ENCODE measurements around the gene P2RY12.

The P2RY12 gene

GRCh38 chr3:151384741-151385174, at the start of gene P2RY12:
P2RY12 (minus strand) TSS chr3:151384753; CDS start chr3:151338845, 45,908 bp downstream.
- no peak for DNase-seq (ENCODE audit: low read depth in 2 of 2)

GRCh38 chr3:151432616-151433372, 48.2 kb upstream of the P2RY12 start:
- no peak for DNase-seq (ENCODE audit: low read depth in 2 of 2)

GRCh38 chr3:151431940-151432339, 47.4 kb upstream of the P2RY12 start:
- DNase-seq (ENCODE audit: low read depth in 2 of 2): no peak

GRCh38 chr3:151430821-151431484, 46.4 kb upstream of the P2RY12 start:
- no peak for DNase-seq (ENCODE audit: low read depth in 2 of 2)

DNA sequence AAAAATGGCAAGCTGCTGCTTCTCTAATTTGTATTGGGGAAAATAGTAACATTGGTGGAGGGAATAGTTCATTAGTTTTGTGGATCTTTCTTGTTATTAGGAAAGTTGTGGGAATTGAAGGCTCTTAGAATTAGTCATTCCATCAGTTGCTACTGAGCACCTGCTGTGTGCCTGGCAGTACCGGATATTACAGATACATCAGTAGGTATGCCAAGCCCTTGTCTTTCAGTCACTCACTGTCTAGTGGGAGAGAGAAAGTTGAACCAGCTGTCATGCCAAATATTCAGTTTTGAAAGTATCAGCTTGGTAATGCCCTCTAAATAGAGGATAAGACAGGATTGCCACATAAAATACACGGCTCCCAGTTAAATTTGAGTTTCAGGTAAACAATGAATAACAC, 43.8 kb upstream of the P2RY12 start:
- no peak for DNase-seq (ENCODE audit: low read depth in 2 of 2)

DNA sequence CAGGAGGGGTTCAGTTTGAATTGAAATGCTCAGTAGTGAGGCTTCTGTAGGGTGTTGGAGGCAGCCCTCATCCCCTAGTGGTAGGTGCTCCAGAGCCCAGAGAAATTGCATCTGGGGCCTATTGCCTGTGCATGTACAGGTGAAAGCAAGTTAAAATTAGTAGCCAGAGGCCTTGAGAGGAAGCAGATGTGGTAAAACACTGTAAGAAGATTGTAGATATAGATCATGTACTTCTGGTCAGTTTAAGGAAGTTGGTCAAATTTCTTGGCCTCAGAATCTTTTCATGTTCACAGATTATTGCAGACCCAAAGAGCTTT, 41.7 kb upstream of the P2RY12 start:
- DNase-seq (ENCODE audit: low read depth in 2 of 2): no peak

DNA sequence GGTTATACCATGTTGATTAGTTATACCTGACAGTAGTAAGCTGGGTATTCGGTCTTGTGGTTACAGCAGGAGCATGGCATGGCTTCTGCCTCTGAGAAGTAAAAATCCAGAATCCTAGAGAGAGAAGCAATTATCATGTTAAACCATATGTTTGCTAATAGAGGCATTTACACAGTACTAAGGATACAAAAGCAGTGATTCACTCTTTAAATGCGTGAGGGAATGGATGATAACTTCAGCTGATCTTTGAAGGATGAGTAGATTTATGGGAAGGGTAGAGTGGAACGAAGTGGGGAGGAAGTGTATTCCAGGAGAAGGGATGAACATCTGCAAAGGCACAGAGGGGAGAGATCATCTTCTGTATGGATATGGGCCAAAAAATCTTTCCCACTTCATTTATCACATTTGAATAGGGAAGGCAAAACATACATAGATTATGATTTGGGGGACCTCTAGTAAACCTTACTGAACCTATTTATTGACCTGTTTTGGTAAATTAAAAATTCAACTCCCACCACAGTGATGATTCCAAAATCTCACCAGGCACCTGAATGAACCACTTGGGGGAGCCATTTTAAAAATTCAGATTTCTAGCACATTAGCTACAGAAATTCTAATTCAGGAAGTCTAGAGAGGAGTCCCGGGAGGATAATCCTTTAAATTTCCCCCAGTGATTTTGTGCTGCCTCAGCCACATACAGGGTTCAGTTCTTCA, 41.2 kb upstream of the P2RY12 start:
- no peak for DNase-seq (ENCODE audit: low read depth in 2 of 2)

DNA sequence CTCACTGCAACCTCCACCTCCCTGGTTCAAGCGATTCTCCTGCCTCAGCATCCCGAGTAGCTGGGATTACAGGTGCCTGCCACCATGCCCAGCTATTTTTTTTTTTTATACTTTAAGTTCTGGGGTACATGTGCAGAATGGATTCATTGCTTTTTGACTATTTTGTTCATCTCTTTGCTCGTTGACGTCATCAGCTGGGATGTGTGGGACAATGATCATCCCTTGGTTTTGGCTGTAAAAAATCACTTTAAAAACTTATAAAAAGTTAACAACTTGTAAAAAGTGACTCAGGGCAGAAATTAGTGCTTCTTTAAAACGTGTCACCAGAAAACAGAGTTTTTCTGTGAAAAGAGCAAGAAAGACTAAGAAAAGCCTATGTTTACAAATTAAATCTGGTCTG, 38.5 kb upstream of the P2RY12 start:
- no peak for DNase-seq (ENCODE audit: low read depth in 2 of 2)

DNA sequence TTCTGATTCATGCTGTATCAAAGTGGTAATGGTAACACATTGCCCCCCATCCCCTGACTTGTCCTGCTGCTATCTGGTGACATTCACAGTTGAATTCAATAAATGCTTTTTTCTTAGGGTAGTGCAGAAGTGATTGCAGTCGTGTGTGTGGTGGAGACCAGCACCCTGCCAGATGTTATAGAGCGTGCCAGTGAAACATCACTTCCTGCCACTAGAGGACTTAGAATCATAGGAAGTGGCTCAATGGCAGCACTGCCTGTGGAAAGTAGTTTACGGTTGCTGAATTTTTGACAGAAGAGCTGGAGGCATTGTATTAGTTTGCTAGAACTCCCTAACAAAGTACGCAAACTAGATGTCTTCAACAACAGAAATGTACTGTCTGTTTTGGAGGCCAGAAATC, 37.4 kb upstream of the P2RY12 start:
- no peak for DNase-seq (ENCODE audit: low read depth in 2 of 2)

DNA sequence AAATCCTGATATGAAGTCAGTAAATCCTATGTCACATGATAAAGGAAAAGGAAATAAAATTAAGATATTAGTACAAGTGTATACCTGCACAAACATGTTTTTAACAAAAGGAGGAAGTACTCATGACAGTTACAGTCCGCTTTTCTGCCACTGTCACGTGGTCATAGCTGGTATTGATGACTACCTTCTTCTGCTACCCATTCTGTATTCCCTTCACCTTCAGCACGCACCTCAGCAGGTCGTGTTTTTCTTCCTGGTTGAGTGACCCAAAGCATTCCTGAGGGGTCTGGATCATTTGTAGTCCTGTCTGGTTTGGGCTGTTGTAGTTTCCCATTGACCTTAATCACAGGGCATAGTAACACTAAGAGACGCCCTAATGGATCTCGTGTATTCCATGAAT, 35.3 kb upstream of the P2RY12 start:
- DNase-seq (ENCODE audit: low read depth in 2 of 2): no peak

DNA sequence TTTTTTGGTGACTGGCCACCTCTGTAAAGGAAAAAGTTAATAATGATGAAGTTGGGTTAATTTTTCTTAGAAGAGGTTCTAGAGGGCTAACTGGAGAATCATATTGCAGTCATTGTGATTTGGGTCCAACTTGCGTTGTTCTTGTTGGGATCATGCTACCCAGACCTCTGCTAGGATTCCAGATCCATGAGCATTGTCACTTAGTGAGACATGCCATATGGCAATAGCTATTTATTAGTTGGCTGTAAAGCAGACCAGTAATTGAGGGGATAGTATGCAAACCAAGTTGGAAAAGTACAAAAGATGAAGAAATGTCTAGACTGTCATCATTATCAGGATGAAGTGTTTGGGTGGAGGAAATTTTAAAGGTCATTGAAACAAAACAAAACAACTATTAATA, 30.7 kb upstream of the P2RY12 start:
- DNase-seq (ENCODE audit: low read depth in 2 of 2): no peak

DNA sequence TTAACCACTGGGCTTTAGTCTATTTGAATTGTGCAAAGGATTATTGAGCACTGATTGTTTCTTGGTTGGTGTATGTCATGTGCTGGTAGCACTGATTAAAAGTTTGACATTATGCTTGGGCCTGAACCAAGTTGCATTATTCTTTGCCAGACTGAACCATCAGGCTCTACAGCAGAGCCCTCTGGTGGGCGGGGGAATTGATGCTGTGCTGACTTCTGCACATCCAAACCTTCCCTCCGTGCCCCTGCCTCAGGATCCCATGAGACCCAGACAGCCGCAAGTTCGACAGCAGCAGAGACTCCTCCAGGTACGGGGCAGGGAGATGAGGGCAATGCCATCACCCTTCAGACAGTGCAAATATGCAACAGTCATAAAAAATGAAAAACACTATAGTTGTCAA, 28.4 kb upstream of the P2RY12 start:
- no peak for DNase-seq (ENCODE audit: low read depth in 2 of 2)

DNA sequence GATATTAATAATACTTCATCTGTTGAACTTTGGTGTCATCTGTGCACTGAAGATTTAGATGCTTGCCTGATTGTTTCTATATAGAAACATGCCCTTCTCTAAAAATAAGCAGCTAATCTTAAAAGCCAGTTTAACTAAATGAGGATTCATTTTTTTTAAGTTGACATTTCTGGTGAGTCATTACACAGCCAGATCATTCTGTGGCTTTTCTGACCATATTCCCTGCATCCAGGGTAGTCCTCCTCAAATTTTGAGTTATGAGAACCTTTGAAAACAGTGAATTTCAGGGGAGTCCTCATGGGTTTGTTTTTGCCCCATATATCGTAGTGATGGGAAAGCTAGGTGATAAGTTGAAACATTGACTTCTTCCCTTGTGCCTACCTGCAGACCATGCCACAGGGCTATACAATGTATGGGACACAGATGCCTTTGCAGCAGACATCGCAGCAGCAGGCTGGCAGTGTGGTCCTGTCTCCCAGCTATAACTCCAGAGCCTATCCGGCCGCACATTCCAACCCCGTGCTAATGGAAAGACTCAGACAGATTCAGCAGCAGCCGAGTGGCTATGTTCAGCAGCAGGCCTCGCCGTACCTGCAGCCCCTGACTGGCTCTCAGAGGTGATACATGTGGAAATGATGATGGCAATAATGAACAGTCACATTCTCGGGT, 26.5 kb upstream of the P2RY12 start:
- no peak for DNase-seq (ENCODE audit: low read depth in 2 of 2)

GRCh38 chr3:151407928-151408327, 23.4 kb upstream of the P2RY12 start:
- no peak for DNase-seq (ENCODE audit: low read depth in 2 of 2)

- DNase-seq (ENCODE audit: low read depth in 2 of 2): no peak
Measured at GRCh38 chr3:151404316-151404715, 19.8 kb upstream of the P2RY12 start.

DNA sequence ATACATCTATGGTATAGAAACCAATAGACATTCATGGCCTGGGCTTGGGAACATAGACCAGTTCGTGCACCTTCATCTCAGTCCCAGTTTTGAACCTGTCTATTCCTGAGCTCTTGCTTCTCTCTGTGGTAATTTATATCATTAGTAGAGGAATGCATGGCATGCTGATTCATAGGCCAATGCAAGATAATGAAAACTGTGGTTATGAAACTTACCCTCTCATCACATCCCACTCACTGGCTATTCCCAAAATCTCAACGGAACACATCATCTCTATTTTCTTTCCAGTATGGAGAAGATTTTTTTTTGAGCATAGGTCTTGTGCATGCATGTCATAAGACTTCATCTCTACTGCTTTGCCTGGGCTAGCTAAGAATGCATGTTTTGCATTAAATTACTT, 18.7 kb upstream of the P2RY12 start:
- DNase-seq (ENCODE audit: low read depth in 2 of 2): no peak

DNA sequence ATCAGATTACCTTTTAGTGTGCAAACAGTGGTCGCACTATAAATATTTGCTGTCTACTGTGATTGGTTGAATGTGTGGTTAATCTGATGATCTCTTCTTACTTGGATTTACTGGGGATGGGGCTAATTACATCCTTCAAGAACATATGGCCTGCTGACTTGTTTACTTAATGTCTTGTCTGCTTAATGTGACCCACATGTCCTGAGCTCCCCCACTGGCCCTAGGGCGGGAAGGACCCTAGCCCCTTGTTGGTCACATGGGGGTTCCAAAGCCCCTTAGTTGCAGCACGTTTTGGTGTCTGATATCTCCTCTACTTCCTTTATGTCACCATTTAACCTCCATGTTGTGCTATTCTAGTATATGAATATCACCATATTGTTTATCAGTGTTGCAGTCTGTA, 17.8 kb upstream of the P2RY12 start:
- DNase-seq (ENCODE audit: low read depth in 2 of 2): no peak

- no peak for DNase-seq (ENCODE audit: low read depth in 2 of 2)
Measured at GRCh38 chr3:151400341-151400740, 15.8 kb upstream of the P2RY12 start.

DNA sequence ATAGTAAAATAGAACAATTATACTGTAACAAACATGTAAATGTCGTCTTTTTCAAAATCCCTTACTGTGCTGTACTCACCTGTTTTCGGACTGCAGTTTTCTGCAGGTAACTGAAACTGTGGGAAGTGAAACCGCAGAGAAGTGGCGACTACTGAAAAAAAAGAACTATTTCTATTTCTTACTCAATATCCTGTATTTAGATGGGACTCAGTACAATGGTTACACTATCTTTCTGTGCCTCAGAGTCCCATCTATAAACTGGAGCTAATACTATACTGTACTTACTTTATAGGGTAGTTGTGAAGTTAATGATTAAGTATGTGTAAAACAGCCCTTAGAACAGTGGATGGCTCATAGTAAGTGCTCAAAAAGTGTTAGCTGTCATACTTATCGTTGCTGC, 14.3 kb upstream of the P2RY12 start:
- no peak for DNase-seq (ENCODE audit: low read depth in 2 of 2)

- no peak for DNase-seq (ENCODE audit: low read depth in 2 of 2)
Measured at GRCh38 chr3:151395806-151396205, 11.3 kb upstream of the P2RY12 start.

DNA sequence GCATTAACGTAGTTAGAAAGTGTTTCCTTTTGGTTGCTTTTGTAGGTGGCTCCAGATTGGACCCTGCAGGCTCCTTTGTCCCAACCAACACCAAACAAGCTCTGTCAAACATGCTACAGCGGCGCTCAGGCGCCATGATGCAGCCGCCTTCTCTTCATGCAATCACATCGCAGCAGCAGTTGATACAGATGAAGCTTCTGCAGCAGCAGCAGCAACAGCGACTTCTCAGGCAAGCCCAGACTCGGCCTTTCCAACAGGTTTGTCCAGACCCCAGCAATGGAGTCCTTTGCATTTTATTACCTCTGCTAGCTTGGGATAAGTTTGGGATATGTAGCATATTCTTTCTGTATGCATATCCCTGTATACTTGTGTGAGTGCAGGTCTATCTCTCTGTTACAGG, 10.1 kb upstream of the P2RY12 start:
- no peak for DNase-seq (ENCODE audit: low read depth in 2 of 2)

GRCh38 chr3:151393941-151394340, 9.4 kb upstream of the P2RY12 start:
- no peak for DNase-seq (ENCODE audit: low read depth in 2 of 2)

Data from stimulated activated CD4-positive, alpha-beta T cell treated with anti-CD3 and anti-CD28 coated beads, Interleukin-1b, Interleukin-23, amount 100 ng/mL, for 4 hours (primary cell).